Fibroblast of the conjunctiva (primary cell): ENCODE data around the gene WTAP.
A peak's percentile ranks its signal among the peaks of the same experiment; 100 is the strongest.
"Not testable (repeated sequence)": the region's sequence is repeated elsewhere in the genome, so short reads cannot be mapped to it uniquely, and the experiment has no call there.

Source experiments
- DNase-seq: peaks from one replicate; pipeline ENCODE4 v3.0.0-alpha.2; 2010; ENCODE audit warnings: low read depth

The WTAP gene

DNA sequence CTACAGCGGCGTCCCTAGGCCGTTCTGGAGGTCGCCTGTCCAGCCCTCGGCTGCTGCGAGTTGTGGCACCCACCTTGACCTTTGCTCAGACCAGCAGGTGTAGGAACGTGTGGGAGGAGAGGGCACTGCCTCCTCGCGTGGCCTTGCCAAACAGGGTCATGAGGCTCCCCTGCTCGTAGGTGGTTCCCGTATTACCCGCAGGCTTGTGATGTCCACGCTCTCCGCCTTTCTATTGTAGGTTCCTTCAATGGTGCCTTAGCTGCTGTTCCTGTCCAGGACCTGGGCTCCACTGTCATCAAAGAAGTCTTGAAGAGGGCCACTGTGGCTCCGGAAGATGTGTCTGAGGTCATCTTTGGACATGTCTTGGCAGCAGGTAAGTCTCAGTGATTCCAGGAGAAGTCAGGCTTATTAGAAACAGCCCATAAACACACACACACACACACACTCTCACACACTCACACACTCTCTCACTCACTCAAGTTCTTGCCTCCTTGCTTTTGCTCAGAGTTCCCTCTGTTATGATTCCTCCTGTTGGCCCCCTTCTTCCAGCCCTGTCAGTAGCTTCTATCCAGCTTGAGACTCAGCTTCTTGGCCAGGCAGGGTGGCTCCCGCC, 35.5 kb downstream of the WTAP start:
- DNase-seq: no peak

DNA sequence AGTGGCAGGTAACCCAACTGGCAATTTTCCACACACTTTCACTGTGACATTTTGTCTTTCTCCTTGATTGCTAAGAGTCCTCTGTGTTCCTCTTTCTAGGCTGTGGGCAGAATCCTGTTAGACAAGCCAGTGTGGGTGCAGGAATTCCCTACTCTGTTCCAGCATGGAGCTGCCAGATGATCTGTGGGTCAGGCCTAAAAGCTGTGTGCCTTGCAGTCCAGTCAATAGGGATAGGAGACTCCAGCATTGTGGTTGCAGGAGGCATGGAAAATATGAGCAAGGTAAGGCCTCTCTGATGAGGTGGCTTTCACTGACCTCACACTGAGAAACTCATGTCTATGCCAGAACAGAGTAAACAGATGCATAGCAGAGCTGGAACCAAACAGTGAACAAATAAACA, 39.6 kb downstream of the WTAP start:
- no peak for DNase-seq

DNA sequence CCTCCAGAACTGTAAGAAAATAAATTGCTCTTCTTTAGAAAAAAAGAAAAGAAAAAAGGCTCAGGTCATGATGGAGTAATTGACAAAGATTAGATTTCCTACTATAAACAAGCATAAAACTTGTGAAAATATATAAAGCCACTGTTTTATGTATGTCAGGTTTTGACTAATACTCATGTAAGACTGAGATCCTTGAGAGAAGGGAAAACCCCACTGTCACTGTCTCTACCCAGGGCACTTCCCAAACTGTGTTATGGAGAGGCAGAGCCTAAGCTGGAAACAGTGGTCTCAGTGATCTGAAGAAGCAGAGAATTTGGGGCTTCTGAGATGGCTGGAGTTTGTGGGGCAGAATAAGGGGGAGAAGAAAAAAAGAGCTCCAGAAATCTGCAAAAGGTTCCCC, 42.2 kb downstream of the WTAP start:
- DNase-seq: no peak

DNA sequence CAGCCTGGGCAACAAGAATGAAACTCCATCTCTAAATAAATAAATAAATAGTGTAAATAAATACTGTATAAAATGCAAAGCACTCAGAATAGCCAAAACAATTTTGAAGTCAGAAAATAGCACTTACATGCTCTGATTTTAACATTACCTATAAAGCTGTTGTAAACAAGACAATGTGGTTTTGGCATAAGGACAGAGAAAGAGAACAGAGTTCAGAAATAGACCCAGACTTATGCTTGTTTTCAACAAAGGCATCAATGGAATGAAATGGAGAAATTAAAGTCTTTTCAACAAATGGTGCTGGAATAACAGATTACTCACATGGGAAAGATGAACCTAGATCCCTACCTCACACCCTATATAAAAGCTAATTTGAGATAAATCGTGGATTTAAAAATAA, 44.9 kb downstream of the WTAP start:
- DNase-seq: no peak

DNA sequence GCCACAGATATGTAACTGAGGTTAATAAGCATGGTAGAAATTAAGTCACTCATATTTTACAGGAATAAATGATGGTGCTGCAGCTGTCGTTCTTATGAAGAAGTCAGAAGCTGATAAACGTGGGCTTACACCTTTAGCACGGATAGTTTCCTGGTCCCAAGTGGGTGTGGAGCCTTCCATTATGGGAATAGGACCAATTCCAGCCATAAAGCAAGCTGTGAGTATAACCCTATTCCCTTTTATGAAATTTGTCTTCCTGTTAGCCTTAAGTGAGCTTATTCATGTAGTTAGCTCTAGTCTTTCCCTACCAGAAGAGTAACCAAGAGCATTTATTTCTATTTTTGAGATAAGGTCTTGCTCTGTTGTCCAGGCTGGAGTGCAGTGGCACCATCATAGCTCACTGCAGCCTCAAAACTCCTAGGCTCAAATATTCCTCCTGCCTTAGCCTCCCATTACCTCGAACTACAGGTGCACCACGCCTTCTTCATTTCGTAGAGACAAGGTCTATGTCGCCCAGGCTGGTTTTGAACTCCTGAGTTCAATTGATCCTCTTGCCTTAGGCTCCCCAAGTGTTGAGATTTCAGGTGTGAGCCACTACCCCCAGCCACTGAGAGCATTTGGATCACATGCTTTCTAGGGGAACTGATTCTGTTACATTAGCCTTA, 50.1 kb downstream of the WTAP start:
- DNase-seq: no peak

DNA sequence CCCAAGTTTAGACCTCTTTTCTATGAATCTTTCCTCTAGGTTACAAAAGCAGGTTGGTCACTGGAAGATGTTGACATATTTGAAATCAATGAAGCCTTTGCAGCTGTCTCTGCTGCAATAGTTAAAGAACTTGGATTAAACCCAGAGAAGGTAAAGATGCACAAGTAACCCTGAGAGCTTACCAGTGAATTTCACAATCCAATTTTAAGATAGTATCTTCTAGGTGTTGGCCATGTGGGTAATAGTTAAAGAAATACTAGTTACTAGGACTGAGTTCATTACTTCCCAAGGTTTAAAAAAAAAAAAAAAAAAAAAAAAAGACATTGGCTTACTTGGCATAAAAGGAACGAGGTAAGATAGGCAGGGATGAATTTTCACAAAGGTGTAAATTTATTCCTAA, 50.8 kb downstream of the WTAP start:
- no peak for DNase-seq

DNA sequence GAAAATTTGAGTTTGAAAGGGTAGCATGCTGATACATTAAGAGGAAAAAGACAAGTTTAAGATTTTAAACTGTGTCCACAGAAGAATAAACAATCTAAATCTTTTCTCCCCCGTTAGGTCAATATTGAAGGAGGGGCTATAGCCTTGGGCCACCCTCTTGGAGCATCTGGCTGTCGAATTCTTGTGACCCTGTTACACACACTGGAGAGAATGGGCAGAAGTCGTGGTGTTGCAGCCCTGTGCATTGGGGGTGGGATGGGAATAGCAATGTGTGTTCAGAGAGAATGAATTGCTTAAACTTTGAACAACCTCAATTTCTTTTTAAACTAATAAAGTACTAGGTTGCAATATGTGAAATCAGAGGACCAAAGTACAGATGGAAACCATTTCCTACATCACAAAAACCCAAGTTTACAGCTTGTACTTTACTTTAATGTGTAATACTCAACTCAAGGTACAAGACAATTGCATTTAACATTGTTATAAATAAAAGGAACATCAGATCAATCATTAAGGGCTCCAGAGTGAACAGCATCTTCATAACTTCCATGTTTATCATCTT, 51.3 kb downstream of the WTAP start:
- DNase-seq: no peak

DNA sequence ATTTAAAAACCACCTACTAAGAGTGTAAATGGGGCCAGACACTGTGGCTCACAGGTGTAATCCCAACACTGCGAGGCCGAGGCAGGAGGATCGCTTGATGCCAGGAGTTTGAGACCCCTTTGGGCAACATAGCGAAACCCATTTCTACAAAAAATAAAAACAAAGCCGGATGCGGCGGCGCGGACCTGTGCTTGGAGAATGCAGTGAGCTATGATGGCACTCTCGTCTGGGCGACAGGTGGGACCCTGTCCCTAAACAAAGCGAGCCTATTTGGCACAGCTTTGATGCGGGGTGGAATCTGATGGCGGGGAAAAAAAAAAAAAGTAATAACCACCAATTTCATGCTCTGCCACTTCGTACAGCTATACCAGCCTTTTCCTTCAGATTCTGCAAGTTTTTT, 61.0 kb downstream of the WTAP start:
- no peak for DNase-seq

DNA sequence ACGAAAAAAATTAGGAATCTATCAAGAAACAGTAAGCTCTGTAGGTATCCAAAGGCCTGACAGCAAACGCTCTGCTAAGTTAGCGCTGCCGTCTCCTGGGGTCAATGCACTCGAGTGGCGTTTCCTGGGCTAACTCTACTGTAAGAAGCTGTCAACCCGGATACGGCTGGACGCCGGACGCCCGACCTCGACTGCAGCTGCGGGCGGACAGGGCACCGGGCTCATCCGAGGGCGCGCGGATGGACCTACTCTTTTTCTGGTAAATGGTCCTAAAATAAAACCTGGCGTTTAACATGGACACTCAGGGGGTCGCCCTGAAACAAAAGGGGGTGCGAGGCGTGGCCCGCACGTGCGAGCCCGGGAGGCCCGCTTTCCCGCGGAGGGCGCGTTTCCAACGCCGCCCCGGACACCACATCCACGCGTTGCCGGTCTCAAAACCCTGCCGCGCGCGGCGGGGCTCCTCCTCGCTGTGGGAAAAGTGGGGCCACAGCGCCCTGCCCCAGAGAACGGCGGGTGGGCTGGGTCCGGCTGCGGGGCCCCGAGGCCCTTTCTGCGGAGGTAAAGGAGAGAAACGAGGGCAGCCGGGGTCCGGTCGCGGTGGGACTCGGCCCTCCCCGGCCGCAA, 61.6 kb downstream of the WTAP start:
- no peak for DNase-seq

DNA sequence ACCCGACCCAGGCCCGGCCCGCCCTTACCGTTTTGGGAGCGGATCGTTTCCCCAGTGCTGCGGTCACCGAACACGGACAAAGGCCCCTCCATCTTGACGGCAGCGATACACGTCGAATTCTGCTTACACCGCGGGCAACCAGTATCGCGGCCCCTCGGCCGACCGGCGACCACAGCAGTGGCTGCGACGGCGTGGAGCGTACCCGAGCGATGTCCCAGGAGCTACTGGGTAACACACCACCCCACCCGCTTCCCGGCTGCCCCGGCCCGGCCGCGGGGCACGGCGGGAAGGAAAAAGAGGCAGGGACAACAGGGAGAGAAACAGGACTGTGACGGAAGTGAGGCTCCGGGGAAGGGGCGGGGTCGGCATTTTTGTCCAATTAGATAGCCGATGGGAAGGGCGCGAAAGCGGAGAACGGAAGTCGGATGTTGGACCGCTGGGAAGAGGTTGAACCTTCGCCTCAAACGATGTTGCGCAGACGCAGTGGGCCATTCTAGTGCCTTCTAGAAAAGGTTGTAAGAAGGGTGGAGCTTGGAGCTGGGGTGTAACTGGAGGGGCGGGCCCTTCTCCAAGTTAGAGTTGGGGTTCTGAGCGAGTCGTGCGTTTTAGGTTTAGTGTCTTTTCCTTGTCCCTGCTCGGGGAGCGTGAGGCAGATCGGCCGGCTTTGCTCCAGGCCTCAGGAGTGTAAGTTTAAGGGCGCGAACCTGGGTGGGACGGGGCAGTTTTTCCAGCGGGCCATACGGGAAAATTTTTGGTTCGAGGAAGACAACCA, 62.3 kb downstream of the WTAP start, which contains the start of gene TCP1:
TCP1 (minus strand) TSS at position 226 of the 772 bp plus-strand sequence; CDS start at position 92, 134 bp downstream.
- peak; percentile 99 for DNase-seq

DNA sequence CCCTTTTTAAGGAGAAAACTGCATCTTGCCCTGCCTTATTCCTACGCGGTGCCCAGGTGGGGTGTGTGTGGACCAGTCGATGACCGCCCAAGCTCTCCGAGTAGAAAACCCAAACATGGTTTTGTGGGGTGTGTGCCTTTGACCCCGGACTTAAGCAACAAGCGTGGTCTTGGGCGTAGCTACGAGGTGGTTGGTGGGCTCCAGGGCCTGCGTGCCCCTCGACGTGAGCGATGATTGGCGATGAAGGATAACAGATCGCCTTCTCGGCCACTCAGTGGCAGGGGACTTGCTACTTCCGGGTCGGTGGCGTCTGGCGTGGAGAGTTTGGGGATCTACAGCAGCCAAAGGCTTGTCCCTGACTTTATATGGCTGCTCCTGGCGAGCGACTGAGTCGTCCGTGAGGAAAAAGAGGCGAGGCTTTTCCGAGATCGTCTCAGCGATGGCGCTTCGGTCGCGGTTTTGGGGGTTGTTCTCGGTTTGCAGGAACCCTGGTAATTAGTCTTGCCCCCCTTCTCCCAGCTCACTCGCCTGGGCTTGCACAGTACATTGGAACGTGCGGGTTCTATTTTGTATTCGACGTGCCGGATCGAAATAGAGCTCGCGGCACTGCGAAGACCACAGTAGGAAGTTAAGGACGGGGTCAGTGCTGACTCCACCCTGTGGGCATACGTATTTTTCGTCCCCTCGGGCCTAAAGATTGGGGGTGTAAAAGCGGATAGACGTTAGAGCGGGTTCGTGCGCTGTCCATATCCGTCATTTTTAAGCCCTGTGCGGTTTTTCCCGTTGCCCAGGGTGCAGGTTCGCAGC, 63.0 kb downstream of the WTAP start, which contains the start of gene MRPL18:
MRPL18 (plus strand) TSS at position 319 of the 807 bp plus-strand sequence; CDS start at position 440, 121 bp downstream.
- peak; percentile 97 for DNase-seq

DNA sequence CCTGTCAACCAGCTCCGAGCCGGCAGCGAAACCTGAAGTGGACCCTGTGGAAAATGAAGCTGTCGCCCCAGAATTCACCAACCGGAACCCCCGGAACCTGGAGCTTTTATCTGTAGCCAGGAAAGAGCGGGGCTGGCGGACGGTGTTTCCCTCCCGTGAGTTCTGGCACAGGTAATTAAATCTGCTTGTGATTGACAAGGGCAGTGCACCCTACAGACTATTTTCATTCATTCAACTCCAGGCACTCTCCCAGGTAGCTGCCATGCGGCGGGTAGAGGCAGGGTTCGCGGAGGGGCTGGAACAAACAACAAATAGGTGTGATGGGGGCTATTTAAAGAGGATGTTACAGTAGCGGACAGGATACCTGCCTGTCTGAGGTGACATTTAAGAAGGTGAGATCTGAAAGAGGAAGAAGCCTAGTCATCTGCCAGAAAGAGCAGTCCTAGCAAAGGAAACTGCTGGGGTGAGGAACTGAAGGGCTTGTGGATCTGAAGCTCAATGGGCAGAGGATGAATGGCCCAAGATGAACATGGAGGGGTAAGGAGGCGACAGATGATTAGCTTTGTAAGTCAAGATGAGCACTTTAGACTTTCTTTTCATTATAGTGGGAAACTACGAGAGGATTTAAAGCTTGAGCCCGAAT, 63.8 kb downstream of the WTAP start:
- DNase-seq: no peak

DNA sequence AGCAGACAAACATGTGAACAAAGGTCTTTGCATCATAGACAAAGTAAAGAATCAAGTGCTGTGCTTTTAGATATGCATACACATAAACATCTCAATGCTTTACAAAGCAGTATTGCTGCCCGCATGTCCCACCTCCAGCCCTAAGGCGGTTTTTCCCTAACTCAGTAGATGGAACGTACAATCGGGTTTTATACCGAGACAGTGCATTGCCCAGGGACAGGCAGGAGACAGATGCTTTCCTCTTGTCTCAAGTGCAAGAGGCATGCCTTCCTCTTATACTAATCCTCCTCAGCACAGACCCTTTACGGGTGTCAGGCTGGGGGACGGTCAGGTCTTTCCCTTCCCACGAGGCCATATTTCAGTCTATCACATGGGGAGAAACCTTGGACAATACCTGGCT, 67.7 kb downstream of the WTAP start:
- not testable (repeated sequence) for DNase-seq

DNA sequence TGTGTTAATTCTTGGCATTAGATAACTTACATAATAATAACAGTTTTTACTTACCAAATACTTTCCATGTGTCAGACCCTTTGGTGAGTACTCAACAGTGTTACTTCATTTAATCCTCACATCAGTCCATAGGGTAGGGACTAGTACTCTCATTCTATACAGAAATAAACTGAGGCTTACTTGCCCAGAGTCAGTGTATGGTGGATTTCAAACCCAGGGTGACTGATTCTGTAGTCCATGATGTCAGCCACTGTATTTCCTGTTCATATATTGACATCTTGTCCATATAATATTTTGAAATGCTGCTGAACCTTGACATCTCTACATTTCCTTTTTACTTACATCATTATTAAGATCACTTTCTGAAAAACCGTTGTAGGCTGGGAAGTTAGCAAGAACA, 70.2 kb downstream of the WTAP start:
- no peak for DNase-seq

DNA sequence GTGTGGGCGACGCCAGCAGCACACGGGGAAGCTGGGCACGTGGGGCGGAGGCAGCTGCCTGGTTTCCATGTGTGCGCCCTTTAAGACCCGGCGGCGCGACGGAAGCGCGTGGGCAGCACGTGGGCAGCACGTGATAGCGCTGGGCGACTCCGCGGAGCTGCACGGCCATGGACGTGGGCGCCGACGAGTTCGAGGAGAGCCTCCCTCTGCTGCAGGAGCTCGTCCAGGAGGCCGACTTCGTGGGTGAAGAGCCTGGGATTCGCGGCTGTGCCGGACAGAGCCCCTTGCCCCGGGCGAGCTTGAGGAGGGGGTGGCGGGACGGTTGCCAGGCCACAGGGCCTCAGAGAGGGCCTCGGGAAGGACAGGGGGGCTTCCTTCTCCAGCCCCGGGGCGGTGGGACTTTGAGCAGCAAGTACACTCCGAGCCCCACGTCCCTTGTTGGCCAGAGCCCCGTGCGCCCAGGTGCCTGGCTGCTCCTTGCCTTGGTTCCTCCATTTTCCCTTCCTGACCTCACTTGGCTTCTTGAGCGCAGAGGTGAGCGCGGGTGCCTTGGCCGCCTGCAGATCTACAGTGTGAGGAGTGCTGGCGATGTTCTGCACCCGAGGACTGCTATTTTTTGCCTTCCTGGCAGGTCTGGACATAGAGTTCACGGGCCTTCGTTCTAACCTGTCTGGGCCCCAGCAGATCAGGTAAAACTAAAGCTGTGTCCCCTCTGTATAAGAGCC, 73.0 kb downstream of the WTAP start, which contains the start of gene PNLDC1:
PNLDC1 (plus strand) TSS at position 136 of the 725 bp plus-strand sequence; CDS start at position 168, 32 bp downstream.
- DNase-seq: no peak

DNA sequence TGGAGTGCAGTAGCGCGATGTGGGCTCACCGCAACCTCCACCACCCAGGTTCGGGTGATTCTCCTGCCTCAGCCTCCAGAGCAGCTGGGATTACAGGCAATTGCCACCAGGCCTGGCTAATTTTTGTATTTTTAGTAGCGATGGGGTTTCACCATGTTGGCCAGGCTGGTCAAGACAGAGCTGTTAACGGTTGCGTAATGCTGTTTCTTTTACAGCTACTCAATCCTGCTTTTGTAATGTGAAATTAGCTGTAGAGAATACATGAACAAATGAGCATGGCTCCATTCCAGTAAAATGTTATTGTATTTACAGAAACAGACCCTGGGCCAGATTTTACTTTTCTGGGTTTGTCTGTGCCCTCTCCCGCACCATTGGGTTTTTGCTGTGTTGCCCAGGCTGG, 74.6 kb downstream of the WTAP start:
- DNase-seq: no peak

DNA sequence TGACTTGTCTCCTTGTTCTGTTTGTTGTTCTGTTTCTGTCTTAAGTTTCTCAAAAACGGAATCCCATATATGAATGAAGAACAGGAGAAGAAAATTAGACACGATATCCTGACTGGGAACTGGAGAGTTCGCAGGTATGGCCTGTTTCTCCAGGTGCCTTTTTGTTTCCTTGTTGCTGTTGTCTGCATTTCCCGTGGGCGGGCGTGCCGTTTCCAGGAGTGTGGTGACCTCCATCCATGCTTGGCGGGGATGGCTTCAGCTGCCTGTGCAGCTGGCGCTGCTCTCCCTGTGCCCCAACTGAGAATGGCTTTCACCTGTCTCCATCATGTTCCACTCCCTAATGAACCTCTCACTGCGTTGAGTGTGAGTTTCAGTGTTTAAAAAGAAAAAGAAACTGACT, 77.2 kb downstream of the WTAP start:
- no peak for DNase-seq

DNA sequence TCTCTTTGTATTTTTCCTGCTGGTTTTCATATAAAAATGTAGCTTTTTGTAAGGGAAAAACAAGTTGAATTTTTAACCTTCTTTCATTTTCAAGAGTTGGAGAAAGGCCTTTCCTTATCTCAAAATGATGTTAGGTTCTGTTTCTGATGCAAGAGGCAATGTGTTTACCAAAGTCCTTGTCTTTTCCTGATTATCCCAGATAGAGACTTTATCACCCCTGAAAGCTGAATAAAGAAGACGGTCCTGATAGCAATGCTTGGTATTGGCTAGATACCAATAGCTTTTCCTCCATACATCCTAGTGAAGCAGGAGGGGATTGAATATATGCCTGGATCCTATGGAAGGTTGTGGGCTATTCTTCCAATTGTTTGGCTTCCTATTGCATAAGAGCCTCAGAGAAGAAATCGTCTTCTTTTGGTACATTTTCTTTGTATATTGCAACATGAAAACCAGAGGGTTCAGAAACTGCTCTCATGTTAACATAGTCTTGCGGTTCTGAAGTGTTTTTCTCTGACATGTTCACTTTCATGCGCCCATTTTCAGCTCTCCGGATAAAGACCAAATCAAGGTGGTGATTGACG, 78.2 kb downstream of the WTAP start:
- no peak for DNase-seq
